GM10266 (cell line): ENCODE measurements around the gene SPRING1.
A peak's percentile ranks its signal among the peaks of the same experiment; 100 is the strongest.

Experiments
- DNase-seq: peaks from one replicate; pipeline ENCODE4 v3.0.0; 2012; ENCODE audit errors: extremely low spot score
- CTCF ChIP-seq: IDR thresholded peaks from 2 replicates; pipeline ENCODE4 v1.5.1; 2012; ENCODE audit warnings: mild to moderate bottlenecking, low read depth; ENCODE audit not compliant: control insufficient read depth, insufficient read depth; ENCODE audit errors: missing control alignments

The SPRING1 gene

GRCh38 chr12:116737774-116738657 is at the start of gene SPRING1, which contains the start of gene RNFT2:
Gene SPRING1, minus strand, starts transcription at chr12:116738069. Its CDS starts 169 bp downstream, at chr12:116737900.
Gene RNFT2, plus strand, starts transcription at chr12:116738315. Its CDS starts 2,183 bp downstream, at chr12:116740498.
- DNase-seq = peak; percentile 100
- TF ChIP-seq CTCF = no peak

- no peak for TF ChIP-seq CTCF
- no peak for DNase-seq
These were observed 46.4 kb upstream of the SPRING1 start for GRCh38 chr12:116784238-116784612.

GRCh38 chr12:116783525-116784237 is 45.8 kb upstream of the SPRING1 start:
- no peak for TF ChIP-seq CTCF
- no peak for DNase-seq

- TF ChIP-seq CTCF = no peak
- DNase-seq = no peak
These were observed 43.1 kb upstream of the SPRING1 start for GRCh38 chr12:116780942-116781341.

- no peak for DNase-seq
- TF ChIP-seq CTCF = no peak
These were observed 41.7 kb upstream of the SPRING1 start for GRCh38 chr12:116779597-116779996.

GRCh38 chr12:116777245-116777644 is 39.4 kb upstream of the SPRING1 start:
- TF ChIP-seq CTCF = no peak
- DNase-seq = no peak
